A673 (cell line): ENCODE results near the gene CEACAM19. TPM values are rescaled to one million over a fixed set of nuclear protein-coding genes. Genes with fewer than 3 reads are reported as not detected.

Experiments
- BruUV-seq: library from RNA; stranded (reverse); fragments of 400-500 nt; replicated peaks from 2 replicates; lab custom pipeline; 2021; lab: Mats Ljungman, UMichigan
- CTCF ChIA-PET: fragments of 300-600 bp; sonication (Branson Sonifier 250); formaldehyde crosslinking; loops from one replicate; lab custom pipeline; 2022; ENCODE audit warnings: antibody characterized with exemption; lab: Charles Lee
- POLR2A ChIA-PET: fragments of 300-600 bp; sonication (Branson Sonifier 250); formaldehyde crosslinking; loops from one replicate; lab custom pipeline; 2022; ENCODE audit warnings: antibody characterized with exemption; ENCODE audit not compliant: low non-redundant PET; lab: Charles Lee
- DNase-seq: peaks from one replicate; pipeline ENCODE4 v3.0.0-alpha.2; 2015; ENCODE audit warnings: low spot score
- H3K27ac ChIP-seq: fragments of 200-600 bp; sonication (generic); 2 replicates; pipeline ENCODE4 v1.5.1; 2016; ENCODE audit warnings: mixed run types, low read depth, mild to moderate bottlenecking, mixed read lengths, antibody characterized with exemption, low read length; ENCODE audit not compliant: poor library complexity, severe bottlenecking
- H3K27me3 ChIP-seq: fragments of 200-600 bp; sonication (generic); replicated peaks from 2 replicates; pipeline ENCODE4 v1.6.1; 2017; ENCODE audit warnings: mixed run types, low read depth, mild to moderate bottlenecking, mixed read lengths, antibody characterized with exemption, low read length; ENCODE audit not compliant: insufficient read depth, poor library complexity
- H3K36me3 ChIP-seq: fragments of 200-600 bp; sonication (generic); 2 replicates; pipeline ENCODE4 v1.6.1; 2016; ENCODE audit warnings: mixed run types, mild to moderate bottlenecking, mixed read lengths, antibody characterized with exemption, low read length; ENCODE audit not compliant: insufficient read depth, poor library complexity, severe bottlenecking
- H3K4me1 ChIP-seq: fragments of 200-600 bp; sonication (generic); 2 replicates; pipeline ENCODE4 v1.6.1; 2017; ENCODE audit warnings: mixed run types, mild to moderate bottlenecking, mixed read lengths, antibody characterized with exemption, low read length; ENCODE audit not compliant: insufficient read depth, poor library complexity, severe bottlenecking
- H3K4me3 ChIP-seq: fragments of 200-600 bp; sonication (generic); 2 replicates; pipeline ENCODE4 v1.5.1; 2016; ENCODE audit warnings: low read depth, mixed run types, mild to moderate bottlenecking, mixed read lengths, low read length; ENCODE audit not compliant: poor library complexity, severe bottlenecking
- H3K9me3 ChIP-seq: fragments of 200-600 bp; sonication (generic); 2 replicates; pipeline ENCODE4 v1.6.1; 2016; ENCODE audit warnings: mixed run types, low read depth, mild to moderate bottlenecking, mixed read lengths, antibody characterized with exemption, low read length; ENCODE audit not compliant: poor library complexity, severe bottlenecking
- EZH2 ChIP-seq: fragments of 200-600 bp; sonication (generic); IDR thresholded peaks from 2 replicates; pipeline ENCODE4 v1.6.1; 2017; ENCODE audit warnings: borderline replicate concordance, low read depth, mild to moderate bottlenecking, mixed read lengths, antibody characterized with exemption, low read length; ENCODE audit not compliant: poor library complexity, severe bottlenecking
- intact Hi-C: fragments of 100-400 bp; cut with micrococcal nuclease; formaldehyde crosslinking; loops from one replicate; pipeline ENCODE4 v1.10.0; 2022; ENCODE audit not compliant: unreplicated experiment
- total RNA-seq: library from RNA; stranded (reverse); gene quantifications from 2 replicates; pipeline ENCODE4 v1.2.3, GENCODE V29; 2021
- TF ChIP-seq, protein P1 (sequence below): fragments of 300-800, 200-600 bp; sonication (generic); conservative IDR thresholded peaks from 2 replicates; pipeline ENCODE4 v1.5.1; 2017; ENCODE audit warnings: low read depth, mild to moderate bottlenecking, antibody characterized with exemption, low read length, moderate library complexity, mixed read lengths

The CEACAM19 gene
- total RNA-seq, 1 experiment from 2014 or later, result 2.5 TPM

GRCh38 chr19:44701228-44701627, 29.9 kb downstream of the CEACAM19 start:
- Histone ChIP-seq H3K4me3 (no peak overlapping the region), H3K4me1 (no peaks in the 10 kb centered on the region), H3K27me3 (no peaks in the 10 kb centered on the region), H3K36me3 (no peaks in the 10 kb centered on the region), H3K27ac (no peak overlapping the region), H3K9me3 (no peaks in the 10 kb centered on the region)
- DNase-seq, result no peak
- no TSS peak for BruUV-seq
- no peak for TF ChIP-seq EZH2
- TF ChIP-seq, protein P1, sequence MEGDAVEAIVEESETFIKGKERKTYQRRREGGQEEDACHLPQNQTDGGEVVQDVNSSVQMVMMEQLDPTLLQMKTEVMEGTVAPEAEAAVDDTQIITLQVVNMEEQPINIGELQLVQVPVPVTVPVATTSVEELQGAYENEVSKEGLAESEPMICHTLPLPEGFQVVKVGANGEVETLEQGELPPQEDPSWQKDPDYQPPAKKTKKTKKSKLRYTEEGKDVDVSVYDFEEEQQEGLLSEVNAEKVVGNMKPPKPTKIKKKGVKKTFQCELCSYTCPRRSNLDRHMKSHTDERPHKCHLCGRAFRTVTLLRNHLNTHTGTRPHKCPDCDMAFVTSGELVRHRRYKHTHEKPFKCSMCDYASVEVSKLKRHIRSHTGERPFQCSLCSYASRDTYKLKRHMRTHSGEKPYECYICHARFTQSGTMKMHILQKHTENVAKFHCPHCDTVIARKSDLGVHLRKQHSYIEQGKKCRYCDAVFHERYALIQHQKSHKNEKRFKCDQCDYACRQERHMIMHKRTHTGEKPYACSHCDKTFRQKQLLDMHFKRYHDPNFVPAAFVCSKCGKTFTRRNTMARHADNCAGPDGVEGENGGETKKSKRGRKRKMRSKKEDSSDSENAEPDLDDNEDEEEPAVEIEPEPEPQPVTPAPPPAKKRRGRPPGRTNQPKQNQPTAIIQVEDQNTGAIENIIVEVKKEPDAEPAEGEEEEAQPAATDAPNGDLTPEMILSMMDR, result no peak
- POLR2A ChIA-PET, result no interaction called here
- intact Hi-C loops, result no loop called here
- CTCF ChIA-PET, result no interaction called here

DNA sequence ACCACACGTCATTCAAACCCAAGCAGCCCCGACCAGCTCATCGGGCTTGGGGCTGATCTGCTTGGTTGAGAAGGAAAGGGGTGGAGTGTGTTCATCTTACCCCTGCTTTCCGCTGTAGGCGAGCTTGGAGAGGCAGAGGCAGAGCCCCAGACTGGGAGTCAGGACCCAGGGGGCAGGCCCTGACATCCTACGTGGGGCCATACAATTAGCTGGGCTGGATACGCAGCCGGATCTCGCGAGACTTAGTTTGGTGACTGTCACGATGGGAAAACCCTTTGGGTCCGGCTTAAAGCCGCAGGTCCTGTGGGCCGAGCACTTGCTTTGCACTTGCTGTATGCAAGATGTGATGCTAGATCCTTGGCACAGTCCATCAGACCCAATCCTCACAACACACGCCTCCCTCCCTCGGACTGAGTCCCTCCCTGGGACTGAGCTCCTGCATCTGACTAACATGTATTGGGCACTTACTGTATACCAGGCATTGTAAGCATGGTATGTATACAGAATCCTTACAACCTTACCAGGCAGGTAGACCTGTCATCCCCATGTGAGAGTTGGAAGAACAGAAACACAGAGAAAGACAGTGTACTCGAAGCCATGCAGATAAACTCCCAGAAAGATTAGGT, 31.4 kb downstream of the CEACAM19 start:
- DNase-seq, result no peak
- H3K36me3 ChIP-seq, result no peaks in the 10 kb centered on the region
- no peak overlapping the region for H3K4me3 ChIP-seq
- intact Hi-C loops, result no loop called here
- no peak overlapping the region for H3K27ac ChIP-seq
- CTCF ChIA-PET, result no interaction called here
- BruUV-seq, result no TSS peak
- TF ChIP-seq, protein P1, result no peak
- TF ChIP-seq EZH2, result no peak
- no peaks in the 10 kb centered on the region for H3K4me1 ChIP-seq
- no peaks in the 10 kb centered on the region for H3K9me3 ChIP-seq
- no peaks in the 10 kb centered on the region for H3K27me3 ChIP-seq
- POLR2A ChIA-PET, result no interaction called here

DNA sequence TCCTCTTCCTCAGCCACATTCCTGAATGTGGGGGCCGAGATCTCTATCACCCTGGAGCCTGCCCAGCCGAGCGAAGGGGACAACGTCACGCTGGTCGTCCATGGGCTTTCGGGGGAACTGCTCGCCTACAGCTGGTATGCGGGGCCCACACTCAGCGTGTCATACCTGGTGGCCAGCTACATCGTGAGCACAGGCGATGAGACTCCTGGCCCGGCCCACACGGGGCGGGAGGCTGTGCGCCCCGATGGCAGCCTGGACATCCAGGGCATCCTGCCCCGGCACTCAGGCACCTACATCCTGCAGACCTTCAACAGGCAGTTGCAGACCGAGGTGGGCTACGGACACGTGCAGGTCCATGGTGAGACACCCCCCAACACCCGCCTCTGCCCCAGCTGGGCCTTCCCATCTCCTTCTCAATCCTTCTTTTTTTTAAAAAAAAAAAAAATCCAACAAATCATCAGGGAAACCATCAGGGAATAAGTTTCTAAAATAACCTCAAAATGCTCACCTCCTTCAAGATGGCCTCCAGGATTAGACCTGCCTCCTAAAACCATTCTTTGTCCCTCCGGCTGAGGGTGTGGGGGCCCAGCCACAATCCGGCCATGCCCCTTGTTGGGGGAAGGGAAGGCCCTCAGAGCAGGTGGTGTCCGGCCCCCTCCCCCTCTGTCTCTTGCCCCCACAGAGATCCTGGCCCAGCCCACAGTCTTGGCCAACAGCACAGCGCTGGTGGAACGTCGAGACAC, 32.2 kb downstream of the CEACAM19 start:
- H3K36me3 ChIP-seq, result no peaks in the 10 kb centered on the region
- no peaks in the 10 kb centered on the region for H3K4me1 ChIP-seq
- H3K27ac ChIP-seq, result no peak overlapping the region
- no peak overlapping the region for H3K4me3 ChIP-seq
- H3K9me3 ChIP-seq, result no peaks in the 10 kb centered on the region
- DNase-seq, result no peak
- TF ChIP-seq, protein P1, result no peak
- no peak for TF ChIP-seq EZH2
- CTCF ChIA-PET, result no interaction called here
- POLR2A ChIA-PET, result no interaction called here
- no TSS peak for BruUV-seq
- intact Hi-C loops, result no loop called here
- H3K27me3 ChIP-seq, result no peaks in the 10 kb centered on the region
